OCI-LY3 (cell line): Measurements from ENCODE around the gene LAMC2.

Experiments used
- CTCF ChIP-seq: fragments of 200-600, 300-600 bp; sonication (generic); IDR thresholded peaks from 2 replicates; pipeline ENCODE4 v1.5.1; 2014; ENCODE audit warnings: antibody characterized with exemption, low read length, low read depth
- EZH2phosphoT487 ChIP-seq: fragments of 200-600 bp; shearing (Covaris generic); IDR thresholded peaks from 2 replicates; pipeline ENCODE4 v1.6.1; 2018; ENCODE audit warnings: antibody characterized with exemption, mixed run types, low read depth

GRCh38 chr1:183279835-183280234 is 93.8 kb downstream of the LAMC2 start:
- TF ChIP-seq EZH2phosphoT487 (no peak), CTCF (no peak)
